Ishikawa (cell line): Measurements from ENCODE around the gene TUBA4A.

ENCODE experiments used
- CEBPB ChIP-seq: IDR thresholded peaks from 2 replicates; pipeline ENCODE4 v1.6.1; 2012
- EGR1 ChIP-seq: IDR thresholded peaks from 2 replicates; pipeline ENCODE4 v1.6.1; 2012
- EP300 ChIP-seq: IDR thresholded peaks from 2 replicates; pipeline ENCODE4 v1.6.1; 2012; ENCODE audit warnings: borderline replicate concordance
- TAF1 ChIP-seq: IDR thresholded peaks from 2 replicates; pipeline ENCODE4 v1.6.1; 2012; ENCODE audit warnings: low read depth, mild to moderate bottlenecking

DNA sequence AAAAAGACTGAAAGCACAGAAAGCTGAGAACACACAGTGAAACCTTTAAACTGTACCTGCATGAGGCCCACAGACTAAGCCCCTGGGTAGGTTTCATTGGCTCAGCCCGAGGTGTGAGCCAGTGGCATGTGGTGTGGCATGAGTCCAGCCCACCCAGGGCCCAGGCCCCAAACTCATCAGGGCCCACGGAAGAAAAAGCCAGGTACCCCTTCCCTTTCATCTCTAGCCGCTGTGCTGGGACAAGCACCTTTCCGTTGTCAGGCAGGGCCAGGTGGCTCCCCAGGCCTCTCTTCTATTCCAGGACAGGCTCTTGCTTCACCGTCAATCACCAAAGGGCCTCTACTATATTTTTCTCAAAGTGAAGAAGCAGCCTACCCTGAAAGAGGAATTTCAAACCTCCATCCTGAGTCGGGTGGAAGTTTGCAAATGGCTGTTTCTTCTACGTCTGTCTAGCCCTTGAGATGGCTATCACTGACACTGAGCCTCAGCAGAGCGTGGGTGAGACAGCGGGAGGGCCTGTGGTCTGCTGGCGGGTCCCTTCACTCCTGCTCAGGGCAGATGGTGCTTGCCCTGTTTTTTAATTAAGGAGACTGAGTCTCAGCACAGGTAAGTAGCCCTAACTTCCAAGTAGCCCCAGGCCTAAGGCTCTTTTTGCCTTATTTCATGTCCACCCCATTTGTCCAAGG is 34.0 kb upstream of the TUBA4A start:
- TF ChIP-seq EP300 (no peak), TAF1 (no peak), CEBPB (no peak), EGR1 (no peak)
